IMR-90 (cell line): ENCODE measurements around the gene CILP. TPM values are rescaled to one million over a fixed set of nuclear protein-coding genes. Genes with fewer than 3 reads are reported as not detected.

Source experiments
- ATAC-seq: fragments of 200-7000 bp; cut with Tn5 transposase; 2 replicates; pipeline ENCODE4 v1.9.1; 2020; ENCODE audit warnings: low read depth, mild to moderate bottlenecking, moderate library complexity
- BruUV-seq: library from RNA; stranded (reverse); fragments of 400-500 nt; replicated peaks from 2 replicates; lab custom pipeline; 2021; lab: Mats Ljungman, UMichigan
- CTCF ChIA-PET: fragments of 300-600 bp; formaldehyde crosslinking; extraction: SDS; loops from one replicate; lab custom pipeline; 2021; ENCODE audit warnings: antibody characterized with exemption; lab: Yijun Ruan, JAX
- POLR2A ChIA-PET: fragments of 300-600 bp; sonication (Branson Sonifier 250); formaldehyde crosslinking; loops from one replicate; lab custom pipeline; 2022; ENCODE audit warnings: antibody characterized with exemption; ENCODE audit not compliant: unreplicated experiment; lab: Charles Lee
- DNase-seq: peaks from one replicate; pipeline ENCODE4 v3.0.0; 2013
- H2AFZ ChIP-seq: replicated peaks from 2 replicates; pipeline ENCODE3; 2013; ENCODE audit warnings: low read length, mild to moderate bottlenecking; ENCODE audit not compliant: poor library complexity
- H2AK5ac ChIP-seq: 2 replicates; pipeline ENCODE4 v1.6.1; 2013; ENCODE audit warnings: low read depth, low read length, inconsistent platforms
- H2AK9ac ChIP-seq: replicated peaks from 2 replicates; pipeline ENCODE3; 2013; ENCODE audit warnings: mild to moderate bottlenecking, low read depth, low read length, moderate library complexity; ENCODE audit not compliant: poor library complexity
- H2BK120ac ChIP-seq: 2 replicates; pipeline ENCODE4 v1.6.1; 2013; ENCODE audit warnings: low read depth, low read length, inconsistent platforms
- H2BK15ac ChIP-seq: 3 replicates; pipeline ENCODE4 v1.6.1; 2013; ENCODE audit warnings: low read depth, low read length, inconsistent platforms
- H2BK20ac ChIP-seq: 2 replicates; pipeline ENCODE4 v1.6.1; 2013; ENCODE audit warnings: low read depth, mild to moderate bottlenecking, inconsistent platforms, low read length, moderate library complexity
- H2BK5ac ChIP-seq: 2 replicates; pipeline ENCODE4 v1.6.1; 2013; ENCODE audit warnings: mild to moderate bottlenecking, low read depth, low read length, inconsistent platforms; ENCODE audit not compliant: poor library complexity, severe bottlenecking
- H3K14ac ChIP-seq: replicated peaks from 2 replicates; pipeline ENCODE4 v1.6.1; 2013; ENCODE audit warnings: low read depth, low read length, inconsistent platforms
- H3K18ac ChIP-seq: 2 replicates; pipeline ENCODE4 v1.6.1; 2013; ENCODE audit warnings: low read depth, low read length, control low read depth
- H3K23ac ChIP-seq: 2 replicates; pipeline ENCODE4 v1.6.1; 2013; ENCODE audit warnings: low read depth, low read length, inconsistent platforms
- H3K27ac ChIP-seq: 2 replicates; pipeline ENCODE4 v1.5.1; 2013; ENCODE audit warnings: mild to moderate bottlenecking, control low read depth, low read length; ENCODE audit not compliant: insufficient read depth
- H3K27me3 ChIP-seq: 2 replicates; pipeline ENCODE4 v1.6.1; 2013; ENCODE audit warnings: low read length; ENCODE audit not compliant: control insufficient read depth, insufficient read depth
- H3K36me3 ChIP-seq: 2 replicates; pipeline ENCODE4 v1.6.1; 2013; ENCODE audit warnings: low read length, mixed read lengths; ENCODE audit not compliant: control insufficient read depth, insufficient read depth
- H3K4ac ChIP-seq: 2 replicates; pipeline ENCODE4 v1.6.1; 2013; ENCODE audit warnings: low read depth, low read length, inconsistent platforms
- H3K4me1 ChIP-seq: 2 replicates; pipeline ENCODE4 v1.6.1; 2013; ENCODE audit warnings: low read length, mixed read lengths; ENCODE audit not compliant: control insufficient read depth, insufficient read depth
- H3K4me2 ChIP-seq: 2 replicates; pipeline ENCODE4 v1.6.1; 2013; ENCODE audit warnings: low read depth, mild to moderate bottlenecking, control low read depth, low read length, moderate library complexity
- H3K4me3 ChIP-seq: 2 replicates; pipeline ENCODE4 v1.5.1; 2013; ENCODE audit warnings: low read depth, mild to moderate bottlenecking, control low read depth, low read length, moderate library complexity; ENCODE audit not compliant: insufficient read depth
- H3K56ac ChIP-seq: 2 replicates; pipeline ENCODE4 v1.6.1; 2013; ENCODE audit warnings: low read length, inconsistent platforms; ENCODE audit not compliant: insufficient read depth; ENCODE audit errors: extremely low read depth
- H3K79me1 ChIP-seq, 2 experiments: 2 replicates each; pipeline ENCODE4 v1.6.1; 2013; ENCODE audit warnings: low read length in 2 of 2, inconsistent platforms in 1 of 2, low read depth in 1 of 2
- H3K9ac ChIP-seq: 2 replicates; pipeline ENCODE4 v1.6.1; 2013; ENCODE audit warnings: low read depth, low read length, control low read depth
- H3K9me1 ChIP-seq: 2 replicates; pipeline ENCODE4 v1.6.1; 2013; ENCODE audit warnings: low read length, inconsistent platforms; ENCODE audit not compliant: insufficient read depth
- H3K9me3 ChIP-seq: 2 replicates; pipeline ENCODE4 v1.6.1; 2013; ENCODE audit warnings: low read length; ENCODE audit not compliant: control insufficient read depth, insufficient read depth
- H4K20me1 ChIP-seq: 2 replicates; pipeline ENCODE4 v1.6.1; 2013; ENCODE audit warnings: low read length, inconsistent platforms; ENCODE audit not compliant: insufficient read depth
- H4K5ac ChIP-seq: 2 replicates; pipeline ENCODE4 v1.6.1; 2013; ENCODE audit warnings: mild to moderate bottlenecking, low read depth, low read length, control low read depth
- H4K8ac ChIP-seq, 2 experiments: 2 replicates each; pipeline ENCODE4 v1.6.1; 2013; ENCODE audit warnings: low read depth in 2 of 2, low read length in 2 of 2, control low read depth in 1 of 2, inconsistent platforms in 1 of 2
- H4K91ac ChIP-seq: 2 replicates; pipeline ENCODE4 v1.6.1; 2013; ENCODE audit warnings: low read depth, low read length, inconsistent platforms; ENCODE audit not compliant: insufficient read depth
- BHLHE40 ChIP-seq: fragments of 150-350 bp; IDR thresholded peaks from 2 replicates; pipeline ENCODE4 v1.6.1; 2016; ENCODE audit warnings: mild to moderate bottlenecking, low read depth, low read length
- CEBPB ChIP-seq: IDR thresholded peaks from 2 replicates; pipeline ENCODE4 v1.6.1; 2012; ENCODE audit warnings: low read depth, low read length, improper control_type of control experiment
- CHD1 ChIP-seq: IDR thresholded peaks from 2 replicates; pipeline ENCODE4 v1.6.1; 2012; ENCODE audit warnings: low read depth, low read length, improper control_type of control experiment
- ELK1 ChIP-seq: fragments of 150-350 bp; IDR thresholded peaks from 2 replicates; pipeline ENCODE4 v1.6.1; 2016; ENCODE audit warnings: low read depth, mild to moderate bottlenecking, low read length, moderate library complexity, borderline replicate concordance
- FOS ChIP-seq: fragments of 150-350 bp; IDR thresholded peaks from 2 replicates; pipeline ENCODE4 v1.6.1; 2016; ENCODE audit warnings: low read depth, low read length
- MAFK ChIP-seq: IDR thresholded peaks from 2 replicates; pipeline ENCODE4 v1.6.1; 2012; ENCODE audit warnings: low read depth, low read length, improper control_type of control experiment
- MAZ ChIP-seq: IDR thresholded peaks from 2 replicates; pipeline ENCODE4 v1.6.1; 2012; ENCODE audit warnings: low read depth, mild to moderate bottlenecking, low read length, improper control_type of control experiment, moderate library complexity, borderline replicate concordance
- MXI1 ChIP-seq: IDR thresholded peaks from 2 replicates; pipeline ENCODE4 v1.6.1; 2012; ENCODE audit warnings: low read depth, mild to moderate bottlenecking, low read length, moderate library complexity, borderline replicate concordance
- NFE2L2 ChIP-seq: fragments of 150-350 bp; IDR thresholded peaks from 2 replicates; pipeline ENCODE4 v1.6.1; 2016; ENCODE audit warnings: low read depth, mild to moderate bottlenecking, low read length
- POLR2A ChIP-seq: IDR thresholded peaks from 2 replicates; pipeline ENCODE4 v1.6.1; 2012; ENCODE audit warnings: mild to moderate bottlenecking, low read depth, low read length
- RAD21 ChIP-seq: IDR thresholded peaks from 2 replicates; pipeline ENCODE4 v1.6.1; 2012; ENCODE audit warnings: low read length, improper control_type of control experiment
- RCOR1 ChIP-seq: IDR thresholded peaks from 2 replicates; pipeline ENCODE4 v1.6.1; 2012; ENCODE audit warnings: mild to moderate bottlenecking, low read length, improper control_type of control experiment; ENCODE audit not compliant: insufficient replicate concordance
- RFX5 ChIP-seq: IDR thresholded peaks from 2 replicates; pipeline ENCODE4 v1.8.0; 2012; ENCODE audit warnings: low read depth, mild to moderate bottlenecking, low read length, moderate library complexity
- SMC3 ChIP-seq: fragments of 150-350 bp; IDR thresholded peaks from 2 replicates; pipeline ENCODE4 v1.6.1; 2016; ENCODE audit warnings: low read depth, mild to moderate bottlenecking, antibody characterized with exemption, low read length, moderate library complexity
- WGBS, 2 experiments: methylation state at CpG; one replicate each; pipeline versions ENCODE4 v1.1.5 to v1.1.7; 2013; ENCODE audit warnings: missing lambda C conversion rate in 2 of 2; ENCODE audit not compliant: insufficient read length in 1 of 2; ENCODE audit errors: extremely low coverage in 2 of 2; 5-methylcytosine and 5-hydroxymethylcytosine counted together
- dilution Hi-C: fragments of 300-500 bp; cut with HindIII; formaldehyde crosslinking; loops from one replicate; pipeline ENCODE4 v1.14.3; 2018; ENCODE audit warnings: low sequenced_read_pairs; ENCODE audit not compliant: unreplicated experiment
- in situ Hi-C: fragments of 300-500 bp; cut with MboI; formaldehyde crosslinking; loops from 3 replicates; pipeline ENCODE4 v1.14.3; 2019; ENCODE audit warnings: low sequenced_read_pairs, inconsistent platforms, mixed read lengths
- intact Hi-C: fragments of 100-400 bp; cut with micrococcal nuclease; formaldehyde crosslinking; loops from 2 replicates; pipeline ENCODE4 v1.10.0; 2022
- polyA plus RNA-seq, 3 experiments: library from polyadenylated mRNA; depleted of rRNA; stranded (reverse); fragments of >200 nt; gene quantifications; 2 replicates each; pipeline ENCODE4 v1.2.3, GENCODE V29; 2012; ENCODE audit warnings: low replicate concordance in 1 of 3
- total RNA-seq: library from RNA; depleted of rRNA; stranded (reverse); fragments of >200 nt; gene quantifications from 2 replicates; pipeline ENCODE4 v1.2.3, GENCODE V29; 2012
- TF ChIP-seq, protein P1 (sequence below): conservative IDR thresholded peaks from 2 replicates; pipeline ENCODE4 v1.5.1; 2012; ENCODE audit warnings: mild to moderate bottlenecking, low read depth, low read length, improper control_type of control experiment
- TF ChIP-seq, protein P2 (sequence below): fragments of 150-350 bp; IDR thresholded peaks from 2 replicates; pipeline ENCODE4 v1.6.1; 2017; ENCODE audit warnings: mild to moderate bottlenecking, antibody characterized with exemption, low read length, low read depth

Gene CILP
- total and polyA plus RNA-seq, 2 of the 4 experiments (the other 2 are of a cell fraction) = under 0.01 to 0.02 TPM

DNA sequence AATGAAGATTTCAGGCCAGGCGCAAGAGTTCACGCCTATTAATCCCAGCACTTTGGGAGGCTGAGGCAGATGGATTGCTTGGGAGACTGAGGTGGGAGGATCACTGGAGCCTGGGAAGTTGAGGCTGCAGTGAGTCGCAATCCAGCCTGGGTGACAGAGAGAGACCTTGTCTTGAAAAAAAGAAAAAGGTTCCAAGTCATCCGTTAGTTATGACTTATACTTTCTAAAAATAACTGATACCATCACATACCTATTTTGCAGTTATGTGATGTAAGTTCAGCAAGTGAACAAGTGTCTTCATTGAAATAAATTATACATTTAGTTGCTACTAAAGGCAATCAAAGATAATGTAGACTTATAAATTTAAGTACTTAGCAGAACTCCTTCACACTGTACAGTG, 48.2 kb downstream of the CILP start:
- BruUV-seq = no TSS peak
- no peak overlapping the region for H4K5ac ChIP-seq
- POLR2A ChIA-PET = no interaction called here
- TF ChIP-seq ELK1 (no peak), CHD1 (no peak), POLR2A (no peak), MAZ (no peak), RFX5 (no peak), RAD21 (no peak), MXI1 (no peak), RCOR1 (no peak), NFE2L2 (no peak), SMC3 (no peak), BHLHE40 (no peak), FOS (no peak), CEBPB (no peak), MAFK (no peak)
- TF ChIP-seq, protein P1, sequence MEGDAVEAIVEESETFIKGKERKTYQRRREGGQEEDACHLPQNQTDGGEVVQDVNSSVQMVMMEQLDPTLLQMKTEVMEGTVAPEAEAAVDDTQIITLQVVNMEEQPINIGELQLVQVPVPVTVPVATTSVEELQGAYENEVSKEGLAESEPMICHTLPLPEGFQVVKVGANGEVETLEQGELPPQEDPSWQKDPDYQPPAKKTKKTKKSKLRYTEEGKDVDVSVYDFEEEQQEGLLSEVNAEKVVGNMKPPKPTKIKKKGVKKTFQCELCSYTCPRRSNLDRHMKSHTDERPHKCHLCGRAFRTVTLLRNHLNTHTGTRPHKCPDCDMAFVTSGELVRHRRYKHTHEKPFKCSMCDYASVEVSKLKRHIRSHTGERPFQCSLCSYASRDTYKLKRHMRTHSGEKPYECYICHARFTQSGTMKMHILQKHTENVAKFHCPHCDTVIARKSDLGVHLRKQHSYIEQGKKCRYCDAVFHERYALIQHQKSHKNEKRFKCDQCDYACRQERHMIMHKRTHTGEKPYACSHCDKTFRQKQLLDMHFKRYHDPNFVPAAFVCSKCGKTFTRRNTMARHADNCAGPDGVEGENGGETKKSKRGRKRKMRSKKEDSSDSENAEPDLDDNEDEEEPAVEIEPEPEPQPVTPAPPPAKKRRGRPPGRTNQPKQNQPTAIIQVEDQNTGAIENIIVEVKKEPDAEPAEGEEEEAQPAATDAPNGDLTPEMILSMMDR = no peak
- TF ChIP-seq, protein P2, sequence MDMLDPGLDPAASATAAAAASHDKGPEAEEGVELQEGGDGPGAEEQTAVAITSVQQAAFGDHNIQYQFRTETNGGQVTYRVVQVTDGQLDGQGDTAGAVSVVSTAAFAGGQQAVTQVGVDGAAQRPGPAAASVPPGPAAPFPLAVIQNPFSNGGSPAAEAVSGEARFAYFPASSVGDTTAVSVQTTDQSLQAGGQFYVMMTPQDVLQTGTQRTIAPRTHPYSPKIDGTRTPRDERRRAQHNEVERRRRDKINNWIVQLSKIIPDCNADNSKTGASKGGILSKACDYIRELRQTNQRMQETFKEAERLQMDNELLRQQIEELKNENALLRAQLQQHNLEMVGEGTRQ = no peak
- no peak overlapping the region for H3K4me3 ChIP-seq
- H2AFZ ChIP-seq = no peak overlapping the region
- H3K9me3 ChIP-seq = no peaks in the 10 kb centered on the region
- no peak overlapping the region for H3K23ac ChIP-seq
- H3K4me2 ChIP-seq = no peak overlapping the region
- DNase-seq = peak; percentile 55
- H2BK15ac ChIP-seq = no peak overlapping the region
- H2BK20ac ChIP-seq = no peak overlapping the region
- in situ Hi-C loops = no loop called here
- H3K9ac ChIP-seq = no peak overlapping the region
- H3K27me3 ChIP-seq = no peaks in the 10 kb centered on the region
- H2AK5ac ChIP-seq = no peak overlapping the region
- no peak for ATAC-seq
- H3K56ac ChIP-seq = no peak overlapping the region
- intact Hi-C loops = loop anchor here (10.0 kb wide), 1 partner anchor 48 kb away; the partner anchor contains the start of gene UBAP1L
- no peak overlapping the region for H3K14ac ChIP-seq
- H4K8ac ChIP-seq = no peak overlapping the region
- H3K36me3 ChIP-seq = peaks cover 22% of the 10 kb centered on the region
- H4K91ac ChIP-seq = no peak overlapping the region
- H3K18ac ChIP-seq = no peak overlapping the region
- dilution Hi-C loops = no loop called here
- H3K9me1 ChIP-seq = 0 out of 2 replicates have a peak, but pooled peaks cover 3% of the 10 kb centered on the region
- peaks cover 7 to 26% of the 10 kb centered on the region in 2 experiments; a peak in 3 of 4 replicates for H3K79me1 ChIP-seq
- H3K27ac ChIP-seq = no peak overlapping the region
- H2BK120ac ChIP-seq = no peak overlapping the region
- H2AK9ac ChIP-seq = no peak overlapping the region
- H4K20me1 ChIP-seq = peaks cover 10% of the 10 kb centered on the region; the same call in 1 of the 2 replicates
- 100% methylated on average over 2 of the region's 4 CpGs; no CpG with 5 or more reads in 1 of the 2 experiments for WGBS, 2 experiments
- CTCF ChIA-PET = no interaction called here
- H3K4me1 ChIP-seq = no peaks in the 10 kb centered on the region
- no peak overlapping the region for H3K4ac ChIP-seq
- no peak overlapping the region for H2BK5ac ChIP-seq
